HG02610 (cell line): ENCODE measurements around the gene RCSD1.
A peak's percentile ranks its signal among the peaks of the same experiment; 100 is the strongest.
"Not testable (repeated sequence)": the region's sequence is repeated elsewhere in the genome, so short reads cannot be mapped to it uniquely, and the experiment has no call there.

ENCODE experiments used
- ATAC-seq: cut with Tn5 transposase; IDR thresholded peaks from one replicate; pipeline ENCODE4 v1.9.1; 2021; ENCODE audit warnings: mild to moderate bottlenecking, moderate library complexity; ENCODE audit not compliant: unreplicated experiment

The RCSD1 gene

GRCh38 chr1:167710836-167711235, 80.8 kb downstream of the RCSD1 start:
- no peak for ATAC-seq

DNA sequence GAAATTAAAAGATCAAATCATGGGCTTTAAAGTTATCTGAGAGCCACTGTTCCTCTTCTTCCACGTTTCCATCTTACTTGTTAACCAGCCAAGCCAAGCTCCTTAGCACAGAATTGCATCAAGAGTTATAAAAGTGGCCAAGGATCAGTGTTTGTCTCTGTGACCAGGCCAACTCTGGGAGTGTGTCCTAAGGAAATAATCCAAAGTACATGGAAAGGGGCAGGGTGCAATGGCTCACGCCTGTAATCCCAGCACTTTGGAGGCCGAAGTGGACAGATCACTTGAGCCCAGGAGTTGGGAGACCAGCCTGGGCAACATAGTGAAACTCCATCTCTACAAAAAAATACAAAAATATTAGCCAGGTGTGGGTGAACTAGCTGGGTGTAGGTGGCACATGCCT, 81.8 kb downstream of the RCSD1 start:
- ATAC-seq = no peak

DNA sequence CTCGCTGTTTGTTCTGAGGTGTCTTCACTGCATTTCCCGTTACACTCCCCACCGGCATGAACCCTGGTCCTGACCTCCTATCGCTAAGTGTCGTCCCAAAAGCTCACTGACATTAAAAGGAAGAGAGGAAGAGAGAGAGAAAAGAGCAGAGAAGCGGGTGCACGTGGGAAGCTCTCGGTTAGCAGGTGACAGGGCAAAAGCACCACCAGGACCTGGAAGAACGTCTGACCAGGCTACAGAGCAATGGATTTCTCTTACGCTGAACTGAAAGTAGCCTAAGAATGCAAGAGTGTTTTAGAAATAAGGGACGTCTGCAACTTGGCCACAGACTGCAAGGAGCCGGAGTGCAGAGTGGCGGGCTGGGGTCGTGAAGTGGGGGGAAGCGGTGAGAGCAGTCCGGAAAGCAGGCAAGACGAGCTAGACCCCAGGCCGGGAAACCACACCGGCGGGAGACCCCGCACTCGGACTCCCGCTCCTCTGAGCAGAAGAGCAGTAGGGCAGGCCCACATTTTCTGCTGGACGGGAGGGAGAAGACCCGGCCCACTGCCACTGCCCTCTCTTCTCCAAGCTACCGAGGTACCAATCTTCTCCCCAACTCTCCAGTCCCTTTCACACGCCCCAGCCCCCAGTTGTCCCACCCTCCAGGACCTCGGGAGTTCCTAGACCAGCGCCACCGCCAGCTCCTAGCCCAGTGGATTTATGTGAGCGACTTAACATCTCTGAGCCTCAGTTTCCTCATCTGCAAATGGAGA, 83.5 kb downstream of the RCSD1 start:
- ATAC-seq = no peak

GRCh38 chr1:167714098-167714438, 84.0 kb downstream of the RCSD1 start:
- ATAC-seq = peak; percentile 47

GRCh38 chr1:167714439-167715156, 84.6 kb downstream of the RCSD1 start:
- peak; percentile 43 for ATAC-seq

DNA sequence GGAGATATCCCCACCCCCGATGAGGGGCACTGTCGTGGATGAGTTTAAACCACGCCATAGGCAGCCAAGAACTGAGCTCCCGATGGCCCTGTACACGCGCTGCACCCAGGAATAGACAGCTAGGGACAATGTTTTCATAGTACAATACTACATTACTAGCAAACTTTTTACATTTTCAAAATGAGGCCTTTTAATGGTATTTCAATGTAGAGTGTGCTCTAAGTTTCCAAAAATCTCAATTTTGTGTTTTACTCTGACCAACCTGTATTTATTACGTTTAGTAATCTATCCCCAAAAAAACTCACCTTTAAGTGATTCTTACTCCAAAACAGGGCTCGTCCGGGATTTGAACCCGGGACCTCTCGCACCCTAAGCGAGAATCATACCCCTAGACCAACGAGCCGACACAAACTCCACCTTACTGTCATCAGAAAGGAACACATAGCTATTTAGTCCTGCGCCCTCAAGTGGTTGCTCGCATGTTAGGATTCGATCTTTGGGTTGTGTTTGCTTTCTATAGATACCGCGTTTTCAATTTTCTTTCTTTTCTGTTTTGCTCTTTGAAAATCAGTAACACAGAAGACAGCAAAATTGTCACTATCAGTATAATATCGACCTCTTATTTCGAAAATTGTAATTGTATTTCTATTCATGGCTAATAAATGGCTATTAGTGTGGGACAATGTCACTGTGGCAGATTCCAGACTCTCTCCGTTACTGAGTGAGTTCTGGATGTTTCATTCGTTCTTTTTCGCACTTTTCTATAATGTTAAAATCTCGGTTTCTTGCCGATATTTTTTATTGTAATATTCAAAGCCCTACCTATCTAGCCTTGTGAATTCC, 85.3 kb downstream of the RCSD1 start:
- ATAC-seq = peak; percentile 31

- no peak for ATAC-seq
Measured at GRCh38 chr1:167716000-167716271, 85.9 kb downstream of the RCSD1 start.

GRCh38 chr1:167717351-167717750, 87.3 kb downstream of the RCSD1 start:
- no peak for ATAC-seq

DNA sequence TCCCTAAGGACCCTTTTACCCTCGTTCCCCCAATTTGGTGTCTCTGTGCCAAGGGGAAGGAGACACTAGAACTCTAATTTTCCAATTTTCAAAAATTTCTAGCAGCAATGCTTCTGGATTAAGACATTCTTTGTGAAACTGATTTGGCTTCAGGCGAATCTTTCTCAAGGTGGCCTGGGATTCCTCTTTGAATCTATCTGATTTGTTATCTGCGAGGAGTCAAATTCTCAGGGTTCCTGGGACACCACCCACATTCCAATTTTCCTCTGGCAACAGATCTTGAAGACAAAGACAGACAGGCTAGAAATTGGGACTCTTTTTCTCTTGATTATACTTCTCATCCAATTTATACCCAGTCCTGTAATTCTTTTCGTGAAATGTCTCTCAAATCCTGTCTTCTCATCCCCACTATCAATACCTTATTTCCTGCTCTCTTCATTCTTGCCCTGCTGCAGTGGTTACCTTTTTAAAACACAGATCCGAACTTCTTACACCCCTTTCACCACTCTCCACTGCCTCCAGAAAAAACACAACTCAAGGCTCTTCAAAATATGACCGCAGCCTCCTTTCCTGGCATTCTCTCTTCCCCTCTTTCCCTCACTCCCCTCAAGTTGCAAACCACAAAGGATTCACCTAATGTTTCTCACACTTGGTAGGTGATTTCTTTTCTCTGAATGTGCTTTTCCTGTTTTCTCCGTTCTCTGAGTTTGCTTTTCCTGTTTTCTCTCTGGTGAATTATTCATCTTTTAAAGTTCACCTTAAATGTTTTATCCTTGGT, 89.1 kb downstream of the RCSD1 start:
- ATAC-seq = no peak

DNA sequence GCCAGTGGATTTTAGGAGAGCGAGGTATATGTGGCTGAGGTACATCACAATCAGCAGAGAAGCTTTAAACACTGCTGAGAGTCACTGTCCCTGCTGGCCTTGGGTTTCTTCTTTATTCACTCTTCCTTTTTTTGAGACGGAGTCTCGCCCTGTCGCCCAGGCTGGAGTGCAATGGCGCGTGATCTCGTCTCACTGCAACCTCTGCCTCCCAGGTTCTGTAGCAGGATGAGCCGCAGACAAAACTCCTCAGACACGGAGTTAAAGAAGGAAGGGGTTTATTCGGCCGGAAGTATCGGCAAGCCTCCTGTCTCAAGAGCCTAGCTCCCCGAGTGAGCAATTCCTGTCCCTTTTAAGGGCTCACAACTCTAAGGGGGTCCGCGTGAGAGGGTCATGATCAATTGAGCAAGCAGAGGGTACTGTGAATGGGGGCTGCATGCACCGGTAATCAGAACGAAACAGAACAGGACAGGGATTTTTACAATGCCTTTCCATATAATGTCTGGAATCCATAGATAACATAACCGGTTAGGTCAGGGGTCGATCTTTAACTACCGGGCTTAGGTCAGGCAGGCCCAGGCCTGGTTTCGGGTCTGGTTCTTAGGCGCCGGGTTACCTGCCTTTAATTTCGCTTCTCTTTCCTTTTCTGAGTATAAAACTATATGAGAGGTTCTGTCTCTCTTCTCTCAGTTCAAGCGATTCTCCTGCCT, 89.8 kb downstream of the RCSD1 start:
- not testable (repeated sequence) for ATAC-seq

DNA sequence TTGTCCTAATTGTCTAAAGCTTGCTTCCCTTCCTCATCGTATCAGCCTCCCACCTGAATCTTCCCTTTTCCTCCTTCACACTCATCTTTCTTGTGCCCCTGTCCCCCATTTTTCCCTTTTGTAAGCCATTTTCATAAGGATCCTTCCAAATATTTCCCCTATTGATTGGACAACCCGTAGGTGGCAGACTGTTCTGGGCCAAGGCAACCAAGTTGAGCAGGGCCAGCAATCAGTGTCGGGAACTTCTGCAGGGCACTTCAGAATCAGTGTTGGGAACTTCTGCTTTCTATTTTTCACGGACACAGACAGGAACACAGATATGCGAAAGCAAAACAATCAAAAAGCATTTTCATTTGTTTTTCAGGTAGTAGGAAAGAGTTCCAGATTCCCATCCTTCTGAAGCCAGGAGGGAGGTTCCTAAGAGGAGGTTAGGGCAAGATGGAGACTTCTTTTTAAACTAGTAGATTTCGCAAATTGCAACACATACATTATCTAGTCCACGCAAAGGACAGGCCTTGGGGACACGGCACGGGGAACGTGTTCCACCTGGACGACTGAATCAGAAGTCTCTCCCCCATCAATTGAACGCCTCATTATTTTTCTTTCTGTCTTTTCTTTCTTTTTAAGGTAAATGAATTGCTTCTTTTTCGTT, 91.1 kb downstream of the RCSD1 start:
- ATAC-seq = no peak

- peak; percentile 95 for ATAC-seq
Measured at GRCh38 chr1:167721617-167722151, 91.7 kb downstream of the RCSD1 start, which contains the start of gene MPZL1. MPZL1 (plus strand) TSS chr1:167721982; CDS start chr1:167722152, 170 bp downstream.

GRCh38 chr1:167722152-167722869, 92.3 kb downstream of the RCSD1 start:
- peak; percentile 32 for ATAC-seq

DNA sequence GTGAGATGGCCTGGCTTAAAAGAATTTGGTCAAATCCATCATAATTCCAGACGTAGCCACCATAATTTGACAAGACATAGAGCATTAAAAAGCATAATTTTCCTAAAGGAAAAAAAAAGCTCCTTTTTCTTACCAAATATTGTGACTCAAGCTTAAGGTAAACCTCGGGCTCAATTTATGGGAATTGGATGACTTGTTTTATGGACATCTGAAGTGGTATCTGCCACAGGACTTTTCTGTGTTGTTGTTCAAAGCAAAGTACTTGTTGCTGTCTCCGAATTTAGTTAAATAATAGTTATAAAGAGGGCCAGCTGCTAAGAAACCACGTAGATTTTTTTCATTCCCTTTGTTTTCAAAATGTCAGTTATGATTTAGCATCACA, 92.8 kb downstream of the RCSD1 start:
- no peak for ATAC-seq

GRCh38 chr1:167723707-167724323, 93.8 kb downstream of the RCSD1 start:
- ATAC-seq = no peak

- ATAC-seq = no peak
Measured at GRCh38 chr1:167726008-167726407, 96.0 kb downstream of the RCSD1 start.

GRCh38 chr1:167728818-167729410, 98.9 kb downstream of the RCSD1 start:
- ATAC-seq = no peak

DNA sequence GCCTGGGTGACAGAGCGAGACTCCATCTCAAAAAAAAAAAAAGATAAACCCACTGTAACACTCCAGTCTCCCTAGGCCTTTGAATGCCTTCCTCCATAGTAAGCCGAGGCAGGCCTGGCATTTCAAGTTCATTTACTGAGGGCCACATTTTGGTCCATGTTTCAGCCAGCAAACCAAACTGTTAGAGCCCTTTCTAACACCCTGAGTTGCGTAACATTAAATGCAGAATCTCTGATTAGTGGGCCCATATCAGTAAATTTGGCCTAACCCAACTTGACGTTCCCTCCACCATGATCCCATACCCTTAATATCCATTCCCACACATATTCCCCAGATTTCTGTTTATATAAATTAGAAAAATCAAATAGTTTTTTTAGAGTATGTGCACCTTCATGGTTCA, 104.2 kb downstream of the RCSD1 start:
- no peak for ATAC-seq
